Suprapubic skin (tissue), 4 donors: ENCODE data around the gene PSMG3.

Experiments used
- EP300 ChIP-seq: sonication (generic); formaldehyde crosslinking; IDR thresholded peaks from one replicate; pipeline ENCODE4 v1.6.1; 2017; ENCODE audit warnings: antibody characterized with exemption
- POLR2A ChIP-seq, 2 donors: fragments of 450-650 bp; IDR thresholded peaks; one replicate each; pipeline ENCODE4 v1.6.1; 2017; ENCODE audit warnings: antibody characterized with exemption in 2 of 2, mild to moderate bottlenecking in 2 of 2, moderate library complexity in 2 of 2
- POLR2AphosphoS5 ChIP-seq, 3 donors: sonication (generic); formaldehyde crosslinking; IDR thresholded peaks; one replicate each; pipeline ENCODE4 v1.6.1; 2017; ENCODE audit warnings: antibody characterized with exemption in 3 of 3

DNA sequence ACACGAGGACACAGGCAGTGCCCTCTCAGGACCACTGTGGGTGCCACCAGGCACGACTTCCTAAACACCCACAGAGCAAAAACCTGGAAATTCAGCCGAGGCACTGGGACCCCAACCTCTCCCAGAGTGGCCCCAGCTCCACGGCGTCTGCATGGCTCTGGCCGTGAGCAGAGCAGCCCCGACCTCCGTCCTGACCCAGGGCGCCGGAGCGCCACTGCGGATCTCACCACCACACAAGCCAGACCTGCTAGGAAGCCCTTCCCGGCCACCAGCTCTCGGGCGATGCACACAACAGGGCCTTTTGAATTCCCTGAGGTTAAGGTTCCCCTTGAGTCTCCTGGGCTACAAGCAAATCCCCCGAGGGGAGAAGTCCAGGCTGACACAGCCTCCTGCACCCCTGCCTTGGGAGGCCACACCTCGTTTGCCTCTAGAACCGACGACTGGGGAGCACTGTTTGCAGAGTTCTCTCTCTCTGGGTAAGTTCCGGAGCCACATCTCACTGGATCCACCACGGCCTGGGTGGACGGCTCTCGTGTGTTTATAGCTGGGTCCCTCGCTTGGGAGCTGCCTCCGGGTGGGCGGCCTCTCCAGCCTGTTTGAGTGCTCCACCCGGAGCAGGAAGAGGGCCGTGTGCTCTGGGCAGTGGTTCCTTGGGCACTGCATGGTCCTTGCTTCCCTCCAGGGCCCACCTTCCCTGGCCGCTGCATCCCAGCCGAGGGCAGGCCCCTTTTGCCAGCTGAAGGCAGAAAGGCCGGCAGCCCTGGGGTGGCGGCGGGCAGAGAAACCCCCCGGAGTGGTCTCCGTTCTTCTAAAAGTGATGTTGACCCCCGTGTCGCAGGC lies 15.5 kb upstream of the PSMG3 start:
- TF ChIP-seq EP300 (no peak), POLR2AphosphoS5 (IDR thresholded peaks at IDR 0.05) (no peak), POLR2A (IDR thresholded peaks at IDR 0.05) (no peak)
